B cell (primary cell): ENCODE measurements around the gene TSPAN32.

Experiments used
- EZH2 ChIP-seq: IDR thresholded peaks from 2 replicates; pipeline ENCODE4 v1.6.1; 2012; ENCODE audit warnings: borderline replicate concordance, low read depth, mild to moderate bottlenecking, moderate library complexity, low read length; ENCODE audit not compliant: insufficient read depth, poor library complexity, severe bottlenecking
- TF ChIP-seq, protein P1 (sequence below): fragments of 200-600 bp; IDR thresholded peaks from one replicate; pipeline ENCODE4 v1.8.0; 2022; ENCODE audit warnings: antibody characterized with exemption, mild to moderate bottlenecking

- TF ChIP-seq, protein P1, sequence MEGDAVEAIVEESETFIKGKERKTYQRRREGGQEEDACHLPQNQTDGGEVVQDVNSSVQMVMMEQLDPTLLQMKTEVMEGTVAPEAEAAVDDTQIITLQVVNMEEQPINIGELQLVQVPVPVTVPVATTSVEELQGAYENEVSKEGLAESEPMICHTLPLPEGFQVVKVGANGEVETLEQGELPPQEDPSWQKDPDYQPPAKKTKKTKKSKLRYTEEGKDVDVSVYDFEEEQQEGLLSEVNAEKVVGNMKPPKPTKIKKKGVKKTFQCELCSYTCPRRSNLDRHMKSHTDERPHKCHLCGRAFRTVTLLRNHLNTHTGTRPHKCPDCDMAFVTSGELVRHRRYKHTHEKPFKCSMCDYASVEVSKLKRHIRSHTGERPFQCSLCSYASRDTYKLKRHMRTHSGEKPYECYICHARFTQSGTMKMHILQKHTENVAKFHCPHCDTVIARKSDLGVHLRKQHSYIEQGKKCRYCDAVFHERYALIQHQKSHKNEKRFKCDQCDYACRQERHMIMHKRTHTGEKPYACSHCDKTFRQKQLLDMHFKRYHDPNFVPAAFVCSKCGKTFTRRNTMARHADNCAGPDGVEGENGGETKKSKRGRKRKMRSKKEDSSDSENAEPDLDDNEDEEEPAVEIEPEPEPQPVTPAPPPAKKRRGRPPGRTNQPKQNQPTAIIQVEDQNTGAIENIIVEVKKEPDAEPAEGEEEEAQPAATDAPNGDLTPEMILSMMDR = no peak
- no peak for TF ChIP-seq EZH2
Observed at GRCh38 chr11:2273771-2274170, 28.0 kb upstream of the TSPAN32 start.
